GM15510 (cell line): ENCODE results near the gene RAD23B.

Experiments used
- POLR2A ChIP-seq: IDR thresholded peaks from 3 replicates; pipeline ENCODE4 v1.6.1; 2011; ENCODE audit warnings: borderline replicate concordance; ENCODE audit not compliant: insufficient read length; ENCODE audit errors: extremely low read depth

Gene RAD23B

DNA sequence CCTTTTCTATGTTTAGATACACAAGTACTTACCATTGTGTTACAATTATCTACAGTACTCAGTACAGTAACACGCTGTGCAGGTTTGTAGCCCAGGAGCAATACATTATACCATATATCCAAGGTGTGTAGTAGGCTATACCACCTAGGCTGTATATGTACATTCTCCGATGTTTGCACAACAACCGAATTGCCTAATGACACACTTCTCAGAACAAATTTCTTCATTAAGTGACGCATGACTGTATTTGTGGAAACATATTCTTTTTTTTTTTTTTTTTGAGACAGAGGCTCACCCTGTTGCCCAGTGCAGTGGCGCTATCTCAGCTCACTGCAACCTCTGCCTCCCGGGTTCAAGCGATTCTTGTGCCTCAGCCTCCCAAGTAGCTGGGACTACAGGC lies 4.0 kb upstream of the RAD23B start:
- no peak for TF ChIP-seq POLR2A

DNA sequence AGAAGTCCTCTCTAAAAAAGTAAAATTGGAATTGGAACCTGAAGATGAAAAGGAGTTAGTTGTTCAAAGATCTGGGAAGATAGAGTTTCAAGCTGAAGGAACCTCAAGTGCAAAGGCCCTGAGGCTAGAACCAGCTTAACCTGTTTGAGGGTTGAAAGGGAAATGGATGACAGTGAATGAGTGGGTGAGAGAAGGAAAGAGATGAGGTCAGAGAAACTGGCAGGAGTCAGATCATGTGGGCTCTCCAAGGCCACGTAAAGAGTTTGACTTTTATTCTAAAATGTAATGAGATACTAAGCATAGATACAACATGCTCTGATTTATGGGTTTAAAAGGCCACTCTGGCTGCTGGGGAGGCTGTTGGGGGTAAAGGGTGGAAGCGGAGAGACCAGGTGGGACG lies 2.5 kb upstream of the RAD23B start:
- no peak for TF ChIP-seq POLR2A

DNA sequence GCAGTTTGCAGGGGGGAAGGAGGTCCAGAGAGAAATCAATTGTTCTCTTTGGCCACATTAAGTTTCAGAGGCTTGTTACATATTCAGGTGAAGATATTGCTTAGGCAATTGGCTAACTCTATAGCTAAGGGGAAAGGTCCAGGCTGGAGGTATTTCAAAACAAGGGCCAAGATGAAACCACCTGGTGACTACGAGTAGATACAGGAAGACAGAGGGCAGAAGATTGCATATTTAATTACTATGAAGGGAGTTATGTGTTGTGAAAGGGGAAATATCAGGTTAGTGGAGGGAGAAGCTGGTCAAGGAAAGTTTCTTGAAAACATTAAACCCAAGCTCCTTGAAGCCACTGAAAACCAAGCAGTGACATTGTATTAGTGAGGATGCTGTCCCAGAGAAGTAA lies 1.9 kb upstream of the RAD23B start:
- TF ChIP-seq POLR2A, result no peak

DNA sequence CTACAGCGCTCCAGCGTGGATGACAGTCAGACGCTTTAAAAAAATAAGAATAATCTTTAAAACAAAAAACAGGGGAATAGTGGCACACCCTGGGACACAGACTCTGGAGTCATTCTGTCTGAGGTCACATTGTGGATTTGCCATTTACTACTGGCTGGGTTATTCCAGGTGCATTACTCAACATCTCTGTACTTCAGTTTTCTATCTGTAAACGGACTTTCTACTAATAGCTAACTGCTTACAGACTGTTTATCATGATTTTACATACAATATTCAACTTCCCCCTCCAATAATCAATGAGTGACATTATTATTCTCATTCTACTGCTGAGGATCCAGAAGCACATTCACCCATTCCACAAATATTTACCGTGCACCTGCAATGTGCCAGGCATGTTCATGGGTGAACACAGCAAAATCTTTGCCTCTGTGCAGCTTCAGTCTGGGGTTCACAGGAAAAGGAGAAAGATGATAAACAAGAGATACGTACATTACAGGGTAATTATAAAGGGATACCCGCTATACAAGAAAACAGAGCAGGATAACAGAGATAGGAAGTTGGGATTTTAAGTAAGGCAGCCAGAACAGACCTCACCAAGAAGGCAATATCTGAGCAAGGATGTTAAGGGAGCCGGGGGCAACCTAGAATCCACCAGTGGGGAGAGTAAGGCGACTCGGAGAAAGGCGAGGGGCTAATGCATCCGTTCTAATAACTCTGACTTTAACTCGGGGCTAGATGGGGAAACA lies 984 bp upstream of the RAD23B start:
- no peak for TF ChIP-seq POLR2A

GRCh38 chr9:107283623-107284616 lies 841 bp downstream of the RAD23B start:
- TF ChIP-seq POLR2A, result peak; percentile 37

GRCh38 chr9:107284636-107285035 lies 1.6 kb downstream of the RAD23B start:
- no peak for TF ChIP-seq POLR2A

DNA sequence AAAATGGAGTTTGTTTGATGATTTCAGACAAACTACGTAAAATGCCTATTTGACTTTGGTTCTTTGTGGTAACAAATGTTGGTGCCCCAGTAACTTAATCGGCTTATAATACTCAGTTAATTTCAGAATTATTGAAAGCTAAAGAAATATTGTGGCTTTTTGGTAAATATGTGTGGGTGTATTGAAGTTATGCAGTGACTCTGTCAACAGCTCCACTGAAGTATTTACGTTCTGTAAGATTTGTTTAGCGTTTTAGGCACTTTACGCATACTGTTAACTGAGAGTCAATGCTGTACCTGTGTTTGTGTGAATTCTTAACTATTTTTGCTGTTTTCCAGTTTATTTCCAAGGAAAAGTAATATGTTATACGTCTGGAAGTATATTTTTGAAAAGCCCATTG lies 2.2 kb downstream of the RAD23B start:
- no peak for TF ChIP-seq POLR2A

DNA sequence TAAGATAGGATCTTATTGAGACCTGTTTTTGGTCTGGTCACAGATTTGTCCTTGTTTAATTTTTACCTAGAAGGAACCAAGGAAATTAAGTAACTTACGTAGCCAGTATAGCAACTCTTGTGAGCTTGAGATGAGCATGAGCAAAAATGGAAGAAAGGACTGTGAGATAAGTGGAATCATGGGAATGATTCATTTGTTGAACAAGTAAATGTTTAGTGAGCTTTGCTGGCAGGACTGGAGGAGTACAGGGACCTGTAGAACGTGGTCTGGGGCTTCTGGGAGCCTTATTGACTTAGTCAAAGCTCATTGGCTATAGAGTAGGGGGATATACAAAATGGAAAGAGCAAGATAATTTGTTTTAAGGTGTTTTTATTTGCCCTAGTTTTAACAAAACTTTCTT lies 3.0 kb downstream of the RAD23B start:
- no peak for TF ChIP-seq POLR2A

DNA sequence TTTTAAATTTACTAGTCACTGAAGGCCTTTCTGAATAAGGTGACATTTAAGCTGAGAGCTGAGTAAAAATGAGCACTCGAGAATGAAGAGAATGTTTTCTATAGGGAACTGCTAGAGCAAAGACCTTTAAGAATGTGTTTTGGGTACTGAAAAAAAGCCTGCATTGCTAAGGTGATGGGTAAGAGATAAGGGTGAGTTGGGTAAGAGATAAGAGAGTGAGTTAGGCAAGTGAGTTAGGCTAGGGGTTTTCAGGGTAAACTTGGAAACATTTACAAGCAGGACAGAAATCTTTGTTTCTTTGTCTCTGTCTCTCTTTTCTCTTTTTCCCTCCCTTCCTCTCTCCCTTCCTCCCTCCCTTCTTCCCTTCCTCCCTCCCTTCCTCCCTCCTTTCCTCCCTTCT lies 5.6 kb downstream of the RAD23B start:
- no peak for TF ChIP-seq POLR2A

- no peak for TF ChIP-seq POLR2A
Observed at GRCh38 chr9:107290619-107291018, 7.5 kb downstream of the RAD23B start.

DNA sequence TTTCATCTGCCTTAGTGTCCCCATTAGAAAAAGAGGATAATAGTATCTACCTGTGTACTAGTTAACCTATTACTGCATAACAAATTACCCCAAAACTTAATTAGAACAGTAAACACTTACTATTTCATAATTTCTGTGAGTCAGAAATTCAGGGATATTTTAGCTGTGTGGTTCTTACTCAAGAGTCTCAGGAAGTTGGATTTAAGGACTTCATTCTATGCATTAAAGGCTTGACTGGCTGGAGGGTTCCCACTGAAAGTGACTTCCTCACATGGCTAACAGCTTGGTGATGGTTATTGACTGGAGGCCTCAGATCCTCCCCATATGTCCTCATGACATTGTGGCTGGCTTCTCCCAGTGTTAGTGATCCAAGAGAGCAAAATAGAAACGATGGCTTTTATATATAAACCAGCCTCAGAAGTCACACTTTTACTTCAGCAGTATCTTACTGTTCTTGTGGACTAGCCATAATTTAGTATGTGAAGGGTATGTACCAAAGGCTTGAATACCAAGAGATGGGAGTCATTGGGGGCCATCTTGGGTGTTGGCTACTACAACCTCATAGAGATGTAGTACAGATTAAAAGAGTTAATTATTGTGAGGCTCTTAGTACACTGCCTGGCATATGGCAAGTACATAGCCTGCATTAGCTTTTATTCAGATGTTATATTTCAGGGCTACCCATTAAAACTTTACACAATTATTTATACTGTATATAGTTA lies 9.9 kb downstream of the RAD23B start:
- no peak for TF ChIP-seq POLR2A

GRCh38 chr9:107293543-107294085 lies 10.5 kb downstream of the RAD23B start:
- no peak for TF ChIP-seq POLR2A

DNA sequence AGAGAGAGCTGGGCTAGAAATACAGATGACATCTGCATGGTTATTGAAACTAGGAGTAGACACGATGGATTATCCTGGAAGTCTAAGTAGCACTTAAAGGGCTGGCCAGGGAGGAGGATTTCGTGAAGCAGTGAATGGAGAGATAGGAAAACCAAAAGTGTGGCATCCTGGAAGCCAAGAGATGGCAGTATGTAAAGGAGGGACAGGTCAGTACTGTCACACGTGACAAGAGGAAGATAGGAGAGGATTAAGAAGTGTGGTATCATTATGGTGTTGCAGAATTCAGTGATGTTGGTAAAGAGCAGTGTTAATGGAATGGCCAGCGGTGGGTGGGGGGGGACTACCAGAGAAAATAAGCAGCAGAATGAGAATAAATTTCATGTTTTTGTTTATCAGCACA lies 11.7 kb downstream of the RAD23B start:
- no peak for TF ChIP-seq POLR2A

GRCh38 chr9:107295995-107296394 lies 12.9 kb downstream of the RAD23B start:
- no peak for TF ChIP-seq POLR2A

DNA sequence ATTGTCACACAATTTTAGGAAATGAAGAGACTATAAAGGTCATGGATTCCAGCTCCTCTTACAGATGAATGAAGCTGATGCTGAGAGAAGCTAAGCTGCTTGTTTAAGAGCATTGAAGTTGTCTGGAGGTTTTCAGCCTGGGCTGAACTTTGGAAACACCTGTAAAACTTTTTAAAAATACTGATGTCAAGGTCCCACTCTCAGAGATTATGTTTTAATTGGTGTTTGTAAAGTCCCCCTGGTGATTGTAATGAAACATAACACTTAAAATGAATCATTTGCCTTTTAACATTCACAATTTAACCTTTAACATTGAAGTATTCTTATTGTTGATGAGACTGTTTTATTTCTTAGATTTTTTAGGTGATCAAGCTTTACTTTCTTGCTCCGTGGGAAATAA lies 16.4 kb downstream of the RAD23B start:
- TF ChIP-seq POLR2A, result no peak
